Measurements from ENCODE around the gene ZDBF2.
A peak's percentile ranks its signal among the peaks of the same experiment; 100 is the strongest.
"Not testable (repeated sequence)": the region's sequence is repeated elsewhere in the genome, so short reads cannot be mapped to it uniquely, and the experiment has no call there.

The ZDBF2 gene

GRCh38 chr2:206316141-206316540 is 41.7 kb downstream of the ZDBF2 start:
- no peak for DNase-seq (ENCODE audit: insufficient read length, low spot score)
- no peak for FAIRE-seq

GRCh38 chr2:206323033-206323432 is 48.6 kb downstream of the ZDBF2 start:
- FAIRE-seq (peak; percentile 40), DNase-seq (ENCODE audit: insufficient read length, low spot score) (no peak)

- no peak for DNase-seq (ENCODE audit: insufficient read length, low spot score)
- no peak for FAIRE-seq
These were observed 49.0 kb downstream of the ZDBF2 start for GRCh38 chr2:206323486-206323885.

GRCh38 chr2:206324869-206325268 is 50.4 kb downstream of the ZDBF2 start:
- no peak for DNase-seq (ENCODE audit: insufficient read length, low spot score)
- no peak for FAIRE-seq

GRCh38 chr2:206328974-206329373 is 54.5 kb downstream of the ZDBF2 start:
- DNase-seq (ENCODE audit: insufficient read length, low spot score) (no peak), FAIRE-seq (no peak)

GRCh38 chr2:206336861-206337260 is 62.4 kb downstream of the ZDBF2 start:
- FAIRE-seq (no peak), DNase-seq (ENCODE audit: insufficient read length, low spot score) (no peak)

- FAIRE-seq = no peak
- DNase-seq (ENCODE audit: insufficient read length, low spot score) = no peak
These were observed 63.5 kb downstream of the ZDBF2 start for GRCh38 chr2:206337956-206338355.

GRCh38 chr2:206341396-206341795 is 66.9 kb downstream of the ZDBF2 start:
- DNase-seq (ENCODE audit: insufficient read length, low spot score) (no peak), FAIRE-seq (no peak)

GRCh38 chr2:206343144-206343543 is 68.7 kb downstream of the ZDBF2 start:
- DNase-seq (ENCODE audit: insufficient read length, low spot score) = no peak
- no peak for FAIRE-seq

GRCh38 chr2:206343816-206344215 is 69.4 kb downstream of the ZDBF2 start:
- FAIRE-seq (no peak), DNase-seq (ENCODE audit: insufficient read length, low spot score) (no peak)

- DNase-seq (ENCODE audit: insufficient read length, low spot score) = no peak
- no peak for FAIRE-seq
These were observed 71.1 kb downstream of the ZDBF2 start for GRCh38 chr2:206345606-206346005.

GRCh38 chr2:206349375-206349774 is 74.9 kb downstream of the ZDBF2 start:
- DNase-seq (ENCODE audit: insufficient read length, low spot score) = no peak
- no peak for FAIRE-seq

GRCh38 chr2:206352571-206352970 is 78.1 kb downstream of the ZDBF2 start:
- no peak for FAIRE-seq
- no peak for DNase-seq (ENCODE audit: insufficient read length, low spot score)

- no peak for DNase-seq (ENCODE audit: insufficient read length, low spot score)
- FAIRE-seq = no peak
These were observed 79.2 kb downstream of the ZDBF2 start for GRCh38 chr2:206353685-206354084.

GRCh38 chr2:206354129-206354528 is 79.7 kb downstream of the ZDBF2 start:
- no peak for DNase-seq (ENCODE audit: insufficient read length, low spot score)
- no peak for FAIRE-seq

GRCh38 chr2:206356840-206357239 is 82.4 kb downstream of the ZDBF2 start:
- not testable (repeated sequence) for FAIRE-seq; DNase-seq (ENCODE audit: insufficient read length, low spot score)

- not testable (repeated sequence) for FAIRE-seq
These were observed 86.4 kb downstream of the ZDBF2 start for GRCh38 chr2:206360840-206361239.

GRCh38 chr2:206361407-206362045 is 87.1 kb downstream of the ZDBF2 start:
- FAIRE-seq = no peak

More at GRCh38 chr2:206360840-206361239, 86.4 kb downstream of the ZDBF2 start:
- DNase-seq (ENCODE audit: insufficient read length, low spot score) = not testable (repeated sequence)

More at GRCh38 chr2:206361407-206362045, 87.1 kb downstream of the ZDBF2 start:
- DNase-seq (ENCODE audit: insufficient read length, low spot score) = no peak
